GM19025 (cell line): ENCODE results near the gene SREBF2.
"Not testable (repeated sequence)": the region's sequence is repeated elsewhere in the genome, so short reads cannot be mapped to it uniquely, and the experiment has no call there.

Experiments
- ATAC-seq: cut with Tn5 transposase; IDR thresholded peaks from one replicate; pipeline ENCODE4 v1.9.1; 2021; ENCODE audit warnings: mild to moderate bottlenecking, low read depth, moderate library complexity; ENCODE audit not compliant: unreplicated experiment

The SREBF2 gene

DNA sequence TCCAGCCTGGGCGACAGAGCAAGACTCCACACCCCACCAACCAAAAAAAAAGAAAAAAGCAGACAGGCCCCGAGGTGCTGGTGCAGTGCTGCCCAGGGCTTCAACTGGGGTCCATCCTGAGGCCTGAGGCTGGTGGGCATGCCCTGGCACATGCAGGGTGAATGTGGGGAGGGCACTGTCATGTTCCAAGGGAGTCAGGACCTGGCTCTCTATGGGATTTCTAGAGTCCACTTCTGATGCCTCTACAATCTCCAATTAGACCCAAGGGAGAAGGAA is 103.9 kb downstream of the SREBF2 start:
- no peak for ATAC-seq

- peak; percentile 51 for ATAC-seq
Observed at GRCh38 chr22:41939981-41940831, 107.3 kb downstream of the SREBF2 start.

DNA sequence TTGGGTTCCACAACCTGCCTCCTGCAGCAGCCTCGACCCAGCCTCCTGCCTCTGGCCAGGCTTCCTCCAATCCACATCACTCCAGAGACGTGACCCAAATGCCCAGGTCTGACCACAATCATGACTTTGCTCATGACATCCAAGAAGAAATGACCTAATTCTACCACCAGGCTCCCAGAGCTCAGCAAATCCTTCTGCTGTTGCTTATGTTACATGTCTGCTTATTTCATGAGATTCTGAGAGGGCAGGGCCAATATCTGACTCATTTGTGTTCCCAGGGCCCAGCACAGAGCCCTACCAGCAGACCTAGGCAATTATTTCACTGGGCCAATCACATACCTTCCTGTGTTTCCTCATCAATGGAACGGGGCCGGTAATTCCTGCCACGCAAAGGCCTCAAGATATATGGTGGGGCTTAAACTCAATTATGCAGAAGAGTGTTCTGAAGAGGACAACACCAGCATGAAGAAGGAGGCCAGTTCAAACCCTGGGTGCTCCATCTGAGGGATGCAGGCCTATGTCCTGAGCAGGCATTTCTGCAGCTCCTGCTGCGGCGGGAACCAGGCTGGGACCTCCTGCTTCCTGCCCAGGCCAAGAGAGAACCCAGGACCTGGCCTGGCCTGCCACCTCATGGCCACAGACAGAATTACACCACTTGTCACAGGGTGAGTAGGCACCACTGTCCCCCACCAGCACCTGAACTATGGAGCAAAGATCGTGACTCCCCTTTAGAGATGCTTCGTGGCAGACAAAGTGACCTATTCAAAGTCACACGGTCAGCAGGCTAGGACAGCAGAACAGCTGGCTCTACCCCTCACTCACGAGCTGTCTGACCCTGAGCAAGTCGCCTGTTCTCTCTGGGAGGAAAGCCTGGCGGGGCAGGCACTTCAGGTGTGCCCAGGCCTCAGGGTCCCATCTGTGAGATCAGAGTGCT is 108.2 kb downstream of the SREBF2 start:
- peak; percentile 29 for ATAC-seq

DNA sequence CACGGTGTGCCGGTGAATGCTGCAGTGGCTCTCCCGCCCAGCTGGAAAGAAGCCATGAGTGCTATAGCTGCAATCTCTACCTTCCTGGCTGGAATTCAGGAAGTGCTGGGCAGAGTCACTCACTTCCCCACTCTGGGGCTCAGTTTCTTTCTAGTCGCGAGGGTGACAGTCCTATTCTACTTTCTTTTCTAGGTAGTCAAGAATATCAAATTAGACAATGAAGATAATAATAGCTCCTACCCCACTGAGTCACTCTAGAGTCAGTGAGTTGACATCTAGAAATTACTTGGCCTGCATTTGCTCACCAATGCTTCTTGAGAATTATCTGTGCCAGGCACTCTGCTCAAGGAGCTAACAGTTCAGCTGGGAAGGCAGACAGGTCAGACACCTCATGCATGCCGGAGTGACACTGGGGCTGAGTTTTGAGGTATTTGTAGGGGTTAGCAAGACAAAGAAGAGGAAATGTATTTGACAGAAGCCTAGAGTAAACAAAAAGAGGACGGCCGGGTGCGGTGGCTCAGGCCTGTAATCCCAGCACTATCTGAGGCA is 110.8 kb downstream of the SREBF2 start:
- ATAC-seq, result no peak

DNA sequence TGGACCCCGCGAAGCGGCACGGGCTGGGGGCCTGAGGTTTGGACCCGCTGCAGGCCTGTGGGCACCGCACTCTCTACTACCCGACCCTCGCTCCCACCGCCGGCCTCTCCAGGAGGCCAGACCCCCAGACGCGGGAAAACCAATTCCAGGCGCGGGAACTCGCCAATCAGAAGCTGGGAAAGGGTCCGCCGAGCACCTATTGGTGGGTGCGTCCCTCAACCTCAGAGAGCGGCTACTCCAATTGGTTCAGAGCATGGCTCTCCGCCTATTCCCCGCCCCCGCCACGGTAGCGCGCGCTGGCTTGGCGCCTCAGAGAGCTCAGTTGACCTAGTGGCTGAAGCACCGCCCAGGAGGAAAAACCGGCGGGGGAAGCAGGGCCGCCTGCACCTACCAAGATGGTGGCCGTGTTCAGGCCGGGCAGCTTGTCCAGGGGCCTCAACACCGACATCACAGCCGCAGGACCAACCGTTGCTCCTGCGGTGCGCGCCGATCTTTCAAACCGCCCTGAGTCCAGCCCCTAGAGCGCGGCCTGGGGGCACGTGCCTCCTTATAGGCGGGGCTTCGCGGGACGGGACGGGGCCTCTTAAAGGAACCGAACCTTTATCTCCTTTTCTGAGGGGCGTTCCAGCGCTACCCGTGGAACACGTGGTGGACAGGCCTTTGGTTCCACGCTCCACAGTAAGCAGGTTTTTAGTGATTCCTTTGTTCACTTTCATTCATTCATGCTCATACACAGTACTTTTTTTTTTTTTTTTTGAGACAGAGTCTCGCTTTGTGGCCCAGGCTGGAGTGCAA is 113.9 kb downstream of the SREBF2 start, which contains the start of gene CENPM:
Gene CENPM (minus strand): TSS at position 524 of the 795 bp plus-strand sequence. CDS start 76 bp downstream, at position 448.
- ATAC-seq, result peak; percentile 73

DNA sequence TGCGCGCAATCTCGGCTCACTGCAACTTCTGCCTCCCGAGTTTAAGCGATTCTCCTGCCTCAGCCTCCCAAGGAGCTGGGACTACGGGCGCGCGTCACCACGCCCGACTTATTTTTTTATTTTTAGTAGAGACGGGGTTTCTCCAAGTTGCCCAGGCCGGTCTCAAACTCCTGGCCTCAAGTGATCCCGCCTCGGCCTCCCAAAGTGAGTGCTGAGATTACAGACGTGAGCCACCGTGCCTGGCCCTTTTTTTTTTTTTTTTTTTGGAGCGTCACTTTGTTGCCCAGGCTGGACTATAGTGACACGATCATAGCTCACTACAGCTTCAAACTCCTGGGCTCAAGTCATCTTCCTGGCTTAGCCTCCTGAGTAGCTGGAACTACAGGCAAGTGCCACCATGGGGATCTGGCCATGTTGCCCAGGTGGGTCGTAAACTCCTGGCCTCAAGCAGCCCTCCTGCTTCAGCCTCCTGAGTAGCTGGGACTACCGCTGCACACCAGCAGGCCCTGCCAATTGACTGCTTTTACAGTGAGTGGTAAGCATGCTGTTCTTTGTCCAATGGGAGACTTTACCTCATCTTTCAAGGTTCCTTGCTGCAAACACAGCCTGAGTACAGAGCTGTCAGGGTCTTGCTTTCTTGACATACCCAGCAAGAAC is 114.6 kb downstream of the SREBF2 start:
- ATAC-seq, result no peak

GRCh38 chr22:41948142-41948541 is 115.2 kb downstream of the SREBF2 start:
- no peak for ATAC-seq

DNA sequence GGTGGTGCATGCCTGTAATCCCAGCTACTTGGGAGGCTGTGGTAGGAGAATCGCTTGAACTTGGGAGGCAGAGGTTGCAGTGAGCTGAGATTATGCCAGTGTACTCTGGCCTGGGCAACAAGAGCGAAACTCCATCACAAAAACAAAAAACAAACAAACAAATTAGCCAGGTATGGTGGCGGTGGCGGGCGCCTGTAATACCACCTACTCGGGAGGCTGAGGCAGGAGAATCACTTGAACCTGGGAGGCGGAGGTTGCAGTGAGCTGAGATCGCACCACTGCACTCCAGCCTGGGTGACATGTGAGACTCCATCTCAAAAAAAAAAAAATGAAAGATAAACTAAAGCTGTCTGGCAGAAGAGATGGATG is 116.0 kb downstream of the SREBF2 start:
- ATAC-seq, result not testable (repeated sequence)

DNA sequence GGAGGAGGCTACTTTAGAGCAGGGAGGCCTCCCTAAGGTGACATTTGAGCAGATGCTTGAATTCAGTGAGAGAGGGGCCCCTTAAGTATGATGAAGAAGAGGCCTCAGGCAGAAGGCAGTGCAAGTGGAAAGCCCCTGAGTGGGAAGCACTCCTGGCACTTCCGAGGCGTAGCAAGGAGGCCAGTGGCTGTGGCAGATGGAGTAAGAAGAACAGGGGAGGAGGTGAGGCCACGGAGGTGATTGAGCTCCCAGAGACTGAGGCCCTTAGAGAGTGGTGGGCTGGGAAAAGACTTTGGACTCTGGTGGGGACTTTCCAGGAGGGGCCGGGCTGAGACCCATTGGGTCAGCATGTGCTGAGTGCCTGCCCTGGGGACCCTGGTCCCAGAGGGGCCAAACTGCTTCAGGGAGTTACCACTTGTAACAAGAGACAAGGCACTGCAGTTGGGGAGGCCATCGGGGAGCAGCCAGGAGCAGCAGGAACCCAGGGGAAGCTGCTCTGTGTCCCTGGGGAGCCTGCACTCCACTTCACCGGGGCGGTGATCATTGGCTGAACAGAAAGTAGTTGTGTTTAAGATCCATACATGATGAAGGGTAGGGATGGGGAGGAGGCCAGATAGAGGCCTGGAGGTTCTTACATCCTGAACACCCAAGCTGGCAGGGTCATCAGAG is 116.5 kb downstream of the SREBF2 start:
- ATAC-seq, result peak; percentile 25

GRCh38 chr22:41951898-41952474 is 119.1 kb downstream of the SREBF2 start, which contains the start of gene SMIM45:
TSS of gene SMIM45 (plus strand) at chr22:41952150.
- ATAC-seq, result no peak

GRCh38 chr22:41952713-41953112 is 119.8 kb downstream of the SREBF2 start:
- ATAC-seq, result no peak
